ENCODE data around the gene DTX1. TPM values are rescaled to one million over a fixed set of nuclear protein-coding genes. Genes with fewer than 3 reads are reported as not detected.

DTX1 gene
- polyA plus RNA-seq, 1 experiment, result not detected

GRCh38 chr12:113070117-113070906 is 13.8 kb downstream of the DTX1 start:
- Histone ChIP-seq H3K27me3 (ENCODE audit: control insufficient read depth, insufficient read depth, low read length) (no peaks in the 10 kb centered on the region), H3K4me3 (ENCODE audit: low read depth, low read length) (no peak overlapping the region), H3K36me3 (ENCODE audit: control insufficient read depth, insufficient read depth, low read length) (no peaks in the 10 kb centered on the region)
- no peak for DNase-seq (ENCODE audit: low read depth)
- TF ChIP-seq CTCF (IDR thresholded peaks at IDR 0.05; ENCODE audit: insufficient read depth, low read depth, low read length), result no peak
- POLR2A ChIA-PET, result no interaction called here
- CTCF ChIA-PET, result interaction anchor here (1.6 kb wide), 1 partner anchor 22 kb away, joined by 9 read pairs; no protein-coding TSS in a partner anchor

- Histone ChIP-seq H3K27me3 (ENCODE audit: control insufficient read depth, insufficient read depth, low read length) (no peaks in the 10 kb centered on the region), H3K4me3 (ENCODE audit: low read depth, low read length) (no peak overlapping the region), H3K36me3 (ENCODE audit: control insufficient read depth, insufficient read depth, low read length) (no peaks in the 10 kb centered on the region)
- CTCF ChIA-PET, result interaction anchor here (0.8 kb wide), 1 partner anchor 17 kb away, joined by 3 read pairs; no protein-coding TSS in a partner anchor
- POLR2A ChIA-PET, result no interaction called here
- TF ChIP-seq CTCF (IDR thresholded peaks at IDR 0.05; ENCODE audit: insufficient read depth, low read depth, low read length), result no peak
- DNase-seq (ENCODE audit: low read depth), result no peak
Observed at GRCh38 chr12:113071135-113072112, 14.9 kb downstream of the DTX1 start.

- POLR2A ChIA-PET, result no interaction called here
- no peaks in the 10 kb centered on the region for H3K36me3 ChIP-seq (ENCODE audit: control insufficient read depth, insufficient read depth, low read length)
- CTCF ChIA-PET, result interaction anchor here (0.8 kb wide), 1 partner anchor 18 kb away, joined by 3 read pairs; no protein-coding TSS in a partner anchor
- TF ChIP-seq CTCF (IDR thresholded peaks at IDR 0.05; ENCODE audit: insufficient read depth, low read depth, low read length), result no peak
- H3K27me3 ChIP-seq (ENCODE audit: control insufficient read depth, insufficient read depth, low read length), result no peaks in the 10 kb centered on the region
- no peak overlapping the region for H3K4me3 ChIP-seq (ENCODE audit: low read depth, low read length)
- no peak for DNase-seq (ENCODE audit: low read depth)
Observed at GRCh38 chr12:113072136-113072535, 15.6 kb downstream of the DTX1 start.

- ChIA-PET CTCF (interaction anchor here (1.1 to 2.0 kb wide), 2 partner anchors 15 to 25 kb away, joined by 3 to 4 read pairs; no protein-coding TSS in a partner anchor), POLR2A (no interaction called here)
- no peak for TF ChIP-seq CTCF (IDR thresholded peaks at IDR 0.05; ENCODE audit: insufficient read depth, low read depth, low read length)
- Histone ChIP-seq H3K27me3 (ENCODE audit: control insufficient read depth, insufficient read depth, low read length) (no peaks in the 10 kb centered on the region), H3K4me3 (ENCODE audit: low read depth, low read length) (no peak overlapping the region), H3K36me3 (ENCODE audit: control insufficient read depth, insufficient read depth, low read length) (no peaks in the 10 kb centered on the region)
- DNase-seq (ENCODE audit: low read depth), result no peak
Observed at GRCh38 chr12:113073586-113073985, 17.1 kb downstream of the DTX1 start.

All from BJ (cell line).